Measurements from ENCODE around the gene ATP9A.
"Not testable (repeated sequence)": the region's sequence is repeated elsewhere in the genome, so short reads cannot be mapped to it uniquely, and the experiment has no call there.

Gene ATP9A

GRCh38 chr20:51593584-51593983 lies 174.6 kb downstream of the ATP9A start:
- DNase-seq = no peak

GRCh38 chr20:51592564-51592963 lies 175.6 kb downstream of the ATP9A start:
- no peak for DNase-seq

- no peak for DNase-seq
These were observed 176.3 kb downstream of the ATP9A start for GRCh38 chr20:51591871-51592270.

GRCh38 chr20:51588762-51589161 lies 179.4 kb downstream of the ATP9A start:
- DNase-seq = no peak

- DNase-seq = no peak
These were observed 181.0 kb downstream of the ATP9A start for GRCh38 chr20:51587145-51587544.

GRCh38 chr20:51586005-51586440 lies 182.2 kb downstream of the ATP9A start:
- no peak for DNase-seq

- no peak for DNase-seq
These were observed 183.0 kb downstream of the ATP9A start for GRCh38 chr20:51585148-51585547.

GRCh38 chr20:51584737-51585136 lies 183.5 kb downstream of the ATP9A start:
- DNase-seq = no peak

GRCh38 chr20:51584116-51584515 lies 184.1 kb downstream of the ATP9A start:
- no peak for DNase-seq

- DNase-seq = no peak
These were observed 184.7 kb downstream of the ATP9A start for GRCh38 chr20:51583499-51583898.

GRCh38 chr20:51583073-51583472 lies 185.1 kb downstream of the ATP9A start:
- DNase-seq = no peak

GRCh38 chr20:51581571-51581970 lies 186.6 kb downstream of the ATP9A start:
- DNase-seq = no peak

GRCh38 chr20:51579137-51579536 lies 189.1 kb downstream of the ATP9A start:
- DNase-seq = no peak

GRCh38 chr20:51578145-51578459 lies 190.1 kb downstream of the ATP9A start:
- DNase-seq = no peak

GRCh38 chr20:51577432-51578144 lies 190.6 kb downstream of the ATP9A start:
- DNase-seq = no peak

- DNase-seq = no peak
These were observed 192.7 kb downstream of the ATP9A start for GRCh38 chr20:51575486-51575885.

GRCh38 chr20:51574248-51575033 lies 193.7 kb downstream of the ATP9A start:
- no peak for DNase-seq

- no peak for DNase-seq
These were observed 194.5 kb downstream of the ATP9A start for GRCh38 chr20:51573576-51574243.

- DNase-seq = no peak
These were observed 196.8 kb downstream of the ATP9A start for GRCh38 chr20:51571460-51571794.

GRCh38 chr20:51570739-51571459 lies 197.3 kb downstream of the ATP9A start:
- DNase-seq = no peak

GRCh38 chr20:51569815-51570738 lies 198.1 kb downstream of the ATP9A start:
- DNase-seq = no peak

- not testable (repeated sequence) for DNase-seq
These were observed 199.7 kb downstream of the ATP9A start for GRCh38 chr20:51568533-51568932.
